Left hindlimb (tissue), 1 donor: ENCODE data around the gene TTC36.
"Not testable (repeated sequence)": the region's sequence is repeated elsewhere in the genome, so short reads cannot be mapped to it uniquely, and the experiment has no call there.

ENCODE experiments used
- DNase-seq: peaks from one replicate; pipeline ENCODE4 v3.0.0-alpha.2; 2018

TTC36 gene

DNA sequence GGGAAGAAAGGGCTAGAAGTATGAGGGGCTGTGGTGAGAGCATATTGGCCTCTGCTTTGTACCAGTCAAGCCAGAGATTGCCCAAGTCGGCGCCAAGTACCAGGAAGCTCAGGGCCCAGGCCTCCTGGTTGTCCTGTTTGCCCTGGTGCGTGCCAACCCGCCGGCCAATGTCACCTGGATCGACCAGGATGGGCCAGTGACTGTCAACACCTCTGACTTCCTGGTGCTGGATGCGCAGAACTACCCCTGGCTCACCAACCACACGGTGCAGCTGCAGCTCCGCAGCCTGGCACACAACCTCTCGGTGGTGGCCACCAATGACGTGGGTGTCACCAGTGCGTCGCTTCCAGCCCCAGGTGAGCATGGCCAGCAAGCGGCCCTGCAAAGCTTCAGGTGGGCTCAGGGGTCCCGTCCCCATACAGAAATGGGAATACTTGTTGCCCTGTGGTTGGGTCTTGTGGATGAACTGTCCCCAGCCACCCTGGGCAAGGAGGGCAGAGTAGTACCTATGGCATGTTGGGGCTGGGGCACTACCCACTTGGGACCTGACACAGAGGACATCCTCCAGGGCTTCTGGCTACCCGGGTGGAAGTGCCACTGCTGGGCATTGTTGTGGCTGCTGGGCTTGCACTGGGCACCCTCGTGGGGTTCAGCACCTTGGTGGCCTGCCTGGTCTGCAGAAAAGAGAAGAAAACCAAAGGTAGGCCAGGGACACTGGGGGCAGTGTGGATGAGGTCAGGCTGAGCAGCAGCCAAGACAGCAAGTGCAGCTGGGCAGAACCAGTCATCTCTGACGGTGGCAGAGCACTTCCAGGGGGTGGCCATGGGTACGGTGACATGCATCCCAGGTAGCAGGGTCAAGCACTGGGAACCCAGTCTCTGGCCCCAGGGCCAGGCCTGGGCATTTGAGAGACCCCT lies 5.8 kb downstream of the TTC36 start:
- no peak for DNase-seq

DNA sequence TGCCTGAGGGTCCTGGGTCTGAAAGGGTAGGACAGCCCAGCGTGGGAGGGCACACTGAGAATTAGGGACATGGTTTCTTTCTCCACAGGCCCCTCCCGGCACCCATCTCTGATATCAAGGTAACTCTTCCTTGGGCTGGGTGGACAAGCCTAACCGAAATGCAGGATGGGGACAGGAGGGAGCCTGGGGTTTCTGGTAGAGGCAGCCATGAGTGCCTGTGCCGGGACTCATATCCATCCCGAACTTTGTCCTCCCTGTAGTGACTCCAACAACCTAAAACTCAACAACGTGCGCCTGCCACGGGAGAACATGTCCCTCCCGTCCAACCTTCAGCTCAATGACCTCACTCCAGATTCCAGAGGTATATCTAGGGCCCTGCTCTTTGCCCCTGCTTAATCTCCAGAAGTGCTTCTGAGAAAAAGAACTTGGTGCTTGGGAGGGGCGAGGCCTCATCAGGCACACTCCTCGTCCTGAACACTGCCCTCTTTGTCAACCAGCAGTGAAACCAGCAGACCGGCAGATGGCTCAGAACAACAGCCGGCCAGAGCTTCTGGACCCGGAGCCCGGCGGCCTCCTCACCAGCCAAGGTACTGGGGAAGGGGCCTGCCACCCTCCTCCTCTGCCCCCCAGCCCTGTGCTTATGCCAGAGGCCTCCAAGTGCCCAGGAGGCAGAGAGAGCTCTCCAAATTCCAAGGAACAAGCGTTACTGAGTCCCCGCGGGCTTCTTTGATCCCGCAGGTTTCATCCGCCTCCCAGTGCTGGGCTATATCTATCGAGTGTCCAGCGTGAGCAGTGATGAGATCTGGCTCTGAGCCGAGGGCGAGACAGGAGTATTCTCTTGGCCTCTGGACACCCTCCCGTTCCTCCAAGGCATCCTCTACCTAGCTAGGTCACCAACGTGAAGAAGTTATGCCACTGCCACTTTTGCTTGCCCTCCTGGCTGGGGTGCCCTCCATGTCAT lies 6.8 kb downstream of the TTC36 start:
- no peak for DNase-seq

DNA sequence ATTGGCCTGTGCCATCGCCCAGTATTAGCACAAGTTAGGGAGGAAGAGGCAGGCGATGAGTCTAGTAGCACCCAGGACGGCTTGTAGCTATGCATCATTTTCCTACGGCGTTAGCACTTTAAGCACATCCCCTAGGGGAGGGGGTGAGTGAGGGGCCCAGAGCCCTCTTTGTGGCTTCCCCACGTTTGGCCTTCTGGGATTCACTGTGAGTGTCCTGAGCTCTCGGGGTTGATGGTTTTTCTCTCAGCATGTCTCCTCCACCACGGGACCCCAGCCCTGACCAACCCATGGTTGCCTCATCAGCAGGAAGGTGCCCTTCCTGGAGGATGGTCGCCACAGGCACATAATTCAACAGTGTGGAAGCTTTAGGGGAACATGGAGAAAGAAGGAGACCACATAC lies 8.0 kb downstream of the TTC36 start:
- no peak for DNase-seq

DNA sequence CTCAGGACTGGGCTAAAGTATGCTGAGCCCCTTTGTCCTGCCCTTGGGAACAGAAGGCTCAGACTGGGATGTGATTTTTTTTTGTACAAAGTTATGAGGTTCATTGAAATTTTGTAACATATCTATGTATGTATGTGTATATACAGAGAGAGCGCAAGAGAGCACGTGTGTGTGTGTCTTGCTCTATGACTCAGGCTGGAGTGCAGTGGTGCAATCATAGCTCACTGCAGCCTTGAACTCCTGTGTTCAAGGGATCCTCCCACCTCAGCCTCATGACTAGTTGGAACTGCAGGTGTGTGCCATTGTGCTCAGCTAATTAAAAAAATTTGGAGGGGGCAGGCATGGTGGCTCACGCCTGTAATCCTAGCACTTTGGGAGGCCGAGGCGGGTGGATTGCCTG lies 9.5 kb downstream of the TTC36 start:
- DNase-seq: no peak

DNA sequence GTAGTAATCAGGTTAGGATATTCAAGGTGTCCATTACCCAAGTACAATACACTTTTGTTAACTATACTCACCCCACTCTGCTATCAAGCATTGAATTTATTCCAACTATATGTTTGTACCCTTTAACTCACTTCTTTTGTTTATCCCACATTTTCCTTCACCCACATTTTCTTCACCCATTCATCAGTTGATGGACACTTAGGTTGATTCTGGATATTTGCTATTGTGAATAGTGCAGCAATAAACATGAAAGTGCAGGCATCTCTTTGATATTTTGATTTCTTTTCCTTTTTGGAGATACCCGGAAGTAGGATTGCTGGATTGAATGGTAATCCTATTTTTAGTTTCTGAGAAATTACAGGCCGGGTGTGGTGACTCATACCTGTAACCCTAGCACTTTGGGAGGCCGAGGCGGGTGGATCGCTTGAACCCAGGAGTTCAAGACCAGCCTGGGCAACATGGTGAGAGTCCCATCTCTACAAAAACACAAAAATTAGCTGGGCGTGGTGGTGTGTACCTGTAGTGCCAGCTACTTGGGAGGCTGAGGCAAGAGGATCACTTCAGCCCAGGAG lies 10.2 kb downstream of the TTC36 start:
- no peak for DNase-seq

DNA sequence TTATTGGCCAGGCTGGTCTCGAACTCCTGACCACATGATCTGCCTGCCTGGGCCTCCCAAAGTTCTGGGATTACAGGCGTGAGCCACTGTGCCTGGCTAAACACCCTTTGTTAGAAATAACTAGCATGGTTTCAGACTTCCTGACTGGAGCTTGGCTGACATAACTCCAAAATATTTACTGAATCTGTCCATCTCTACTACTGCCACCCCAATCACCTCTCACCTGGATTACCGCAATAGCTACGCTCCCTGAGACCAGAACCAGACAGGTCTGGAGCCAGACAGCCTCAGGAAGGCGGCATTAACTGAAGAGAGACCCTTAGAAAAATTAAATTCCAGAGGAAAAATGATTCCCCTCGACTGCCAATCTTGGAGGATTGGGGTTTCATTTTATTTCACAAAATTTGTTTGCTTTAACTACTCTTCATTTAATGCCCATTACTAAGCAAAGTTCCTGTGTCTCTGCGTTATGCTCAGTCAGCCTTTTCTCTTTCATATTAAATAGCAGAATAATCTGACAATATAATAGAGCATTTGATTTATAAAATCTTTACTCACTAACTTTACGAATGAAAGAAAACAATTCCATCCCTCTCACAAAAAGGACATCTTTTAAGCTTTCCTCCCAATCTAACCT lies 16.9 kb downstream of the TTC36 start:
- DNase-seq: no peak

DNA sequence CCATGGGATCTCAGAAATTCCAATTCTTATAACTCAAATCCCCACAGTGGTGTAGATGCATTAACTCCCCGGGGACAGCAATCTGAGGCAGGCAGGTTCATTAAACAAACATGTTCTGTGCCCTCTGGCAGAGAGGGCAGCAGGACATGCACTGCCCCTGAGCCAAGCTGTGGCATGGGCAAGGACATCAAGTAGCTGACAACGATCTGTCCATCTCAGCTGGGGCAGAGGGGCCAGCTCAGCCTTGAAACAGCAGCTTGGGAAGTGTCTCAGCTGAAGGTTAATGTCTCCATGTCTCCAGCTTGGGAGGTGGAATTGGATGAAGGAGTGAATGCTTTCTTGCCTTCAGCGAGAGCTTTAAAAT lies 17.4 kb downstream of the TTC36 start:
- no peak for DNase-seq

DNA sequence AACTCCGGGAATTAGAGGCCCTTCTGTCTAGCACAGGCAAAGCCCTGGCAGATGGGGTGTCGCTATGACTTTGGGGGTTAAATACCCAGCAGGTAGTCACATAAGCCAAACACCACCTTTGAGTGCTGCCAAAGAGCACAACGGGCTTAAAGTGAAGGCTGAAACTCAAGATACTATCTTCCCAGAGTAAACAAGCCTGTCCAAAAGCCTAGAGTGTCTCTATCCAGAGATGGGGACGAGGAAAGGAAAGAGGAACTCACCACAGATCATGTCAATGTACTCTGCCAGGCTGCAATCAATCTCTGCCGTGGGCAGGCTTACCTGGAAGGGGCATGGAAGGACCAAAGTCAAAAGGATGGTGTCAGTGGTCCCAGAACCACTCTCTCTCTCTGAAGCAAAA lies 18.3 kb downstream of the TTC36 start:
- no peak for DNase-seq

DNA sequence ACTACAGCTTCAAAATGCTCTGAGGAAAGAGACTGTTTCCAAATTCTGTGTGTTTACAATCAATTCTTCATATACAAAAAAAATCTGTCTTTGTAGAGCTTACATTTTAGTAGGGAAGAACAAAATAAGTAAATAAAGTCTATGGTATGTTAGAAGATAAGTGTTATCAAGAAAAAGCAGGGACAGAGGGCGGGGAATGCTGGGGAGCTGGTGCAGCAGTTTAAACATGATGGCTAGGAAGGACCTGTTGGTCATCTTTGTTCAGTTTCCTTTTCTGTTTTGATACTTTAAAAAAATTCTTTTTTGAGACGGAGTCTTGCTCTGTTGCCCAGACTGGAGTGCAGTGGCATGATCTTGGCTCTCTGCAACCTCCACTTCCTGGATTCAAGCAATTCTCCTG lies 19.9 kb downstream of the TTC36 start:
- DNase-seq: no peak

DNA sequence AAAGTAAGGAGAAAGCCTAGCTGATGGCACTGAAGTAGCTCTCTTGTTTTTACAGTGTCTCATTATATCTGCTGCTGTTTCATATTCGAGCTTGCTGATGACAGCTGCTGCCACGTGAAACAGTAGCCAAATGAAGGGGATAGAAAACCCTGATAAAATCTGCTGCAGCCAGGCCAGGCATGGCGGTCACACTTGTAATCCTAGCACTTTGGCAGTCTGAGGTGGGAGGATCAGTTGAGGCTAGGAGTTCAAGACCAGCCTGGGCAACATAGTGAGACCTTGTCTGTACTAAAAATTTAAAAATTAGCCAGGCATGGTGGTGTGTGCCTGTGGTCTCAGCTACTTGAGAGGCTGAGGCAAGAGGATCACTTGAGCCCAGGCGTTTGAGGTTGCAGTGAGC lies 25.1 kb downstream of the TTC36 start:
- no peak for DNase-seq

DNA sequence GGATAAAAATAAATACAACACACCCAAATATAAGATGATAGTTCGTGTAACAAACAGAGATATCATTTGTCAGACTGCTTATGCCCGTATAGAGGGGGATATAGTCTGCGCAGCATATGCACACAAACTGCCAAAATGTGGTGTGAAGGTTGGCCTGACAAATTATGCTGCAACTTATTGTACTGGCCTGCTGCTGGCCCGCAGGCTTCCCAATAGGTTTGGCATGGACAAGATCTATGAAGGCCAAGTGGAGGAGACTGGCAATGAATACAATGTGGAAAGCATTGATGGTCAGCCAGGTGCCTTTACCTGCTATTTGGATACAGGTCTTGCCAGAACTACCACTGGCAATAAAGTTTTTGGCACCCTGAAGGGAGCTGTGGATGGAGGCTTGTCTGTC lies 33.5 kb downstream of the TTC36 start:
- no peak for DNase-seq

DNA sequence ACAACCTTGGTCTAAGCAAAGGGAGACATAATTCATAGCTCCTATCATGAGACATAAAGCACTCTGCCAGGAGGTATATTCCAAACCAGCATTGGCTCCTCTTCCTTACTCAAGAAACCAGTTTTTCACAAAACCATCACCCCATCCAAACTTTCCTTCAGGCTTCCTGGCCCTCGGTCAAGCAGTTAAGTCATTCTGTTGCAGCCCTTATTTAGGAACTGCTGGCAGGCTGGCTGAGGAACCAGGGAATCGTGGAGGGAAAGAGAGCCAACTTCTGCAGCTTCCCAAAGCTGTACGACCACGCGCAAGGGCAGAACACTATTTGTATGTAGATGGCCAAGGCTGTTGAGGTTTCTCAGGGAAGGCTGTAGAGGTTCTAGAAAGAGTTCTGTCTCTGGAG lies 37.8 kb downstream of the TTC36 start:
- peak; percentile 65 for DNase-seq

DNA sequence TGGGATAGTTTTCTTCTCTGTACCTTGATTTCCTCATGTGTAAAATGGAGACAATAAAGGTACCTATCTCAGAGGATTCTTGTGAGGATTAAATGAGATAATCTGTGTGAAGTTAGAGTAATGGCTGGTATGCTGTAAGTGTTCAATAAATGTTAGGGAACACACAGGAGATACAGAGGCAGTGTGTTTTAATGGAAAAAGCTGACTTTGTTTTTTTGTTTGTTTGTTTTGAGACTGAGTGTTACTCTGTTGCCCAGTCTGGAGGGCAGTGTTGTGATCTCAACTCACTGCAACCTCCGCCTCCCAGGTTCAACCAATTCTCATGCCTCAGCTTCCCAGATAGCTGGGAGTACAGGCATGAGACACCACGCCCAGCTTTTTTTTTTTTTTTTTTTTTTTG lies 42.4 kb downstream of the TTC36 start:
- no peak for DNase-seq

DNA sequence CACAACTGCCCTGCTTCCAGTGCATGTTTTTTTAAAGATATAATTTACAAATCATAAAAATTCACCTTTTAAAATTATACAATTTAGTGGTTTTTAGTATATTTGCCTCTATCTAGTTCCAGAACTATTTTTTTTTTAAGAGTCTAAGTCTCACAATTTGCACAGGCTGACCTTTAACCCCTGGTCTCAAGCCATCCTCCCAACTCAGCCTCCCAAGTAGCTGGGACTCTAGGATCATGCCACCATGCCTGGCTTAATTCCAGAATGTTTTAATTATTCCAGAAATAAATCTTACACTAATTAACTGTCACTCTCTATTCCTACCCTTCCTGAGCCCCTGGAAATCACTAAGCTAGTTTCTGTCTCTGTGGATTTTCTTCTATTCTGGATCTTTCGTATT lies 43.5 kb downstream of the TTC36 start:
- DNase-seq: no peak

DNA sequence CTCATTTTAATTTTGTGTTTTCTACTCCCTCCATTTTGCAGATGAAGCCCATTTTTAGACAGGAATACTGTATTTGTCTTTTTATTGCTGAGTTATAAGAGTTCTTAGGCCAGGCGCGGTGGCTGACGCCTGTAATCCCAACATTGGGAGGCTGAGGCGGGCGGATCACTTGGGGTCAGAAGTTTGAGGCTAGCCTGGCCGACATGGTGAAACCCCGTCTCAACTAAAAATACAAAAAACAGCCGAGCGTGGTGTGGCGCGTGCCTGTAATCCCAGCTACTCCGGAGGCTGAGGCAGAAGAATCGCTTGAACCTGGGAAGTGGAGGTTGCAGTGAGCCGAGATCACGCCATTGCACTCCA lies 44.4 kb downstream of the TTC36 start:
- DNase-seq: peak; percentile 45

DNA sequence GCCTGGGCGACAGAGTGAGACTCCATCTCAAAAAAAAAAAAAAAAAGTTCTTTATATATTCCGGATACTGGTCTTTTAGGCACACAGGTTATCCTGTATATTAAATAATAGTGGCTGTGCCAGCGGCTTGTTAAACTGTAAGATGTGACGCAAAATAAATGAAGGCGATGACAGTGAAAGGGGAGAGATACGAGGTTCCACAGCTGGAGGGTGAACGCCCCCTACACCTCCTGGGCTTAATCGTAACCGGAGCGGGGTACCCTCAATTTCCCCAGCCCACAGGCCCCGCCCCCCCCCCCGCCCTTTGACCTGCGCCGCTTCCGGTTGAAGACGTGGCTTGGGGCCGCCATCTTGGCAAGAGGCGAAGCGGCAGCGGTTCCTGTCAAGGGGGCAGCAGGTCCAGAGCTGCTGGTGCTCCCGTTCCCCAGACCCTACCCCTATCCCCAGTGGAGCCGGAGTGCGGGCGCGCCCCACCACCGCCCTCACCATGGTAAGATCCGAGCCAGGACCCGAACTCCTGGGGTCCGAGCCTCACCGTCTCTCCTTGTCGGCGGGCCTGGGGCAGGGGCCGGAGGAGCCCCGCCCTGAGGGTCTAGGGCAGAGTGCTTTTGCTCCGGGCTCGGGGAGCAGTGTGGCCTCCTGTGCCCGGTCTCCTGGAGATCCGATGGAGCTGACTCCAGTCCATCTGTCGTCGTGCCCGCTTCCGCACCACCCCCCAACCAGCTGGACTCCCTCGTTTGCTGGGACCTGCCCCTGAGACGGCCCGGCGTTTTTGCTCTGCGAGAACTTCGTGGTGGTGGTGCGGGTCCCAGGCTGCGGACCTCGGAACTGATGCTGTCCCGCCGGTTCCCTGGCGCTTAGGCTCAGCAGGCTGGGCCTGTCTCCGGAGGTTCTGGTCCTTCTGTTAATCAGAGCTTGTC lies 45.0 kb downstream of the TTC36 start, which contains the start of gene ARCN1:
TSS of gene ARCN1 (plus strand) at position 349 of the 920 bp plus-strand sequence. CDS start at position 488, 139 bp downstream.
- peak; percentile 94 for DNase-seq

DNA sequence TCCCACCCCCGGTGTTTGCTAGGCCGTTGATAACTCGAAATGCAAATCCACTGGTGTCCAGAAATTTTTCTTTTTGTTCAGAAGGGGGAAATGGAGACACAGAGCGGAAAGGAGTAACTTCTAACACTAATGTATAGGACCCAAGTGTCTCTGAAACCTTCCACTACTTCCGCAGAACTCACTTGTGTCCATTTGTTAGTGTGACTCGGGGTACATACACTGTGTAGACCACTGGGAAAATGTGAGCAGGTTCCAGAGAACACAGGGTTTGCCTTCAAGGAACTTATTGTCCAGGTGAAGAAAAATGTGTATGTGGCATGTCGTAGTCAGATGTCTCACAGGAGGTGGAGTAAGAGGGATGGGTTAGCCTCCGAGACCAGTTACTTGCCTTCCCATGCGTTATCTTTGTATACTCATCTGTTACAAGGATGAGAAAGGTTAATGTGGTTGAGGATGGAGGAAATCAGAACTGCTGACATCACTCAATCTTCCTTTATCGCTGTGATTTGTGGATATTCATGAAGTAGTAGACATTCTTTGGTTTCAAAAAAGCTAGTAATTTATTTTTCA lies 45.8 kb downstream of the TTC36 start:
- DNase-seq: peak; percentile 35

DNA sequence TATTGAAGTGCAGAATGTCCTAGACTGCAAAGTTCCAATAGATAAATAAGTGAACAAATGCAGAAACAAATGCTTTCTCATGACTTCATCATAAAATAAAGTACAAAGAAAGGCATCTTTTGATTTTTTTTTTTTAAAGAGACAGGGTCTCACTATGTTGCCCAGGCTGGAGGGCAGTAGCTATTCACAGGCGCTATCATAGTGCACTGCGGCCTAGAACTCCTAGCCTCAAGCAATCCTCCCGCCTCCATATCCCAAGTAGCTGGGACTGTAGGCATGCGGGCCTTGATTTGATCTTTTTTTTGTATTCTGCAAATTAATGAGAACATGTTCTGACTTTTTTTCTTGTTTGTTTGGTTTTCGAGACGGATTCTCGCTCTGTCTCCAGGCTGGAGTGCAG lies 47.4 kb downstream of the TTC36 start:
- DNase-seq: no peak

DNA sequence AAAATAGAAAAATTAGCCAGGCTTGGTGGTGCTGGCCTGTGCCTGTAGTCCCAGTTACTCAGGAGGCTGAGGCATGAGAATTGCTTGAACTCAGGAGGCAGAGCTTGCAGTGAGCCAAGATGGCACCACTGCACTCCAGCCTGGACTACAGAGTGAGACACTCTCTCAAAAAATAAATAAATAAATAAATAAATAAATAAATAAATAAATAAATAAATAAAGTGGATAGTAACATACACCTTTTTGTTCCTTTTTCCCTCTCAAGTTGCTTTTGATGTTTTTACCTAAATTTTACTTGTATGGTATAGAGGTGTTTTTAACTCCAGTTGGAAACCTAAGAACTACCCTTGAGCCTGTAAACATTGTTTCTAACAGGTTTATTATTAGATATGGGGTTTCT lies 50.7 kb downstream of the TTC36 start:
- not testable (repeated sequence) for DNase-seq
